Parietal lobe (tissue), 1 donor: Measurements from ENCODE around the gene ADAM30. TPM values are rescaled to one million over a fixed set of nuclear protein-coding genes. Genes with fewer than 3 reads are reported as not detected.

ENCODE experiments used
- total RNA-seq: library from RNA; depleted of rRNA; stranded (reverse); fragments of >200 nt; gene quantifications from one replicate; pipeline ENCODE4 v1.2.3, GENCODE V29; 2014

Gene ADAM30
- not detected for total RNA-seq

DNA sequence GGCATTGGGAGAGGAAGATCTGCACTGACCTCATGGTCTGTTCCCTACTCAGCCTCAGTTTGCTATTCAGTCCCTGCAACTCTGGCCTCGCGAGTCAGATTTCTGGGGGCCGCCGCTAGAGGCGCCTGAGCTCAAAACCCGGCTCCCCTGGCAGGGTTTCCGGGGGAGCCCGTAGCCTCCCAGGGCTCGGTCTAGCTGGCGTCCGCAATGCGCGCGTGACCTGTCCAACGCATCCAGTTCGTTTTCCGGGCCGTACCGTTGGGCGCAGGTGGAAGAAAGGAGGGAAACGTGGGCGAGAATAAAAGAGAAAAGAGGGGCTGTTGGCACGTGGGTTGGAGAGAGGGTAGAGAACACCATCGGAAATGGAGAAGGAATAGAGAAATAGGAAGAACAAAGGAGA lies at the start of gene ADAM30:
Gene ADAM30, minus strand, starts transcription at position 213 of the 400 bp plus-strand sequence. Its CDS starts 179 bp downstream, at position 34.

Other genes starting within 250 kb of the ADAM30 start
- gene ZNF697, start 248.2 kb downstream of the ADAM30 start, total RNA-seq: 34.7 TPM
- 20.3 TPM for gene PHGDH, start 184.6 kb downstream of the ADAM30 start, total RNA-seq
- gene HMGCS2, start 127.6 kb downstream of the ADAM30 start, total RNA-seq: not detected
- gene REG4, start 85.1 kb downstream of the ADAM30 start, total RNA-seq: not detected
- gene NOTCH2, start 173.1 kb upstream of the ADAM30 start, total RNA-seq: 62.6 TPM